Osteoblast (primary cell): ENCODE measurements around the gene ANKS6. TPM values are rescaled to one million over a fixed set of nuclear protein-coding genes. Genes with fewer than 3 reads are reported as not detected.

Experiments
- DNase-seq: peaks from one replicate; pipeline ENCODE4 v3.0.0; 2011; ENCODE audit warnings: low spot score, mixed read lengths; ENCODE audit not compliant: insufficient read length; ENCODE audit errors: missing footprints
- H2AFZ ChIP-seq: 2 replicates; pipeline ENCODE4 v1.6.0; 2011; ENCODE audit warnings: mild to moderate bottlenecking, low read length
- H3K27ac ChIP-seq: 2 replicates; pipeline ENCODE4 v1.5.1; 2011; ENCODE audit warnings: mild to moderate bottlenecking, low read depth, low read length, moderate library complexity
- H3K27me3 ChIP-seq: 2 replicates; pipeline ENCODE4 v1.6.0; 2012; ENCODE audit warnings: mild to moderate bottlenecking, control low read depth, inconsistent platforms, low read length, moderate library complexity; ENCODE audit not compliant: insufficient read depth
- H3K36me3 ChIP-seq: 2 replicates; pipeline ENCODE4 v1.5.1; 2011; ENCODE audit warnings: mild to moderate bottlenecking, low read length, control low read depth, moderate library complexity; ENCODE audit not compliant: insufficient read depth
- H3K4me1 ChIP-seq: 2 replicates; pipeline ENCODE4 v1.5.1; 2011; ENCODE audit warnings: mild to moderate bottlenecking, low read length, control low read depth, moderate library complexity; ENCODE audit not compliant: insufficient read depth
- H3K4me2 ChIP-seq: 2 replicates; pipeline ENCODE4 v1.6.0; 2011; ENCODE audit warnings: mild to moderate bottlenecking, low read length; ENCODE audit not compliant: insufficient read depth
- H3K4me3 ChIP-seq: fragments of 200-600 bp; sonication (generic); 3 replicates; pipeline ENCODE4 v1.5.1; 2012; ENCODE audit warnings: mild to moderate bottlenecking, low read length, inconsistent platforms; ENCODE audit not compliant: insufficient read depth
- H3K79me2 ChIP-seq: 2 replicates; pipeline ENCODE4 v1.6.0; 2012; ENCODE audit warnings: mild to moderate bottlenecking, low read length, control low read depth, inconsistent platforms; ENCODE audit not compliant: insufficient read depth
- H3K9me3 ChIP-seq: 2 replicates; pipeline ENCODE4 v1.5.1; 2011; ENCODE audit warnings: low read depth, low read length, control low read depth
- H4K20me1 ChIP-seq: 2 replicates; pipeline ENCODE4 v1.6.0; 2012; ENCODE audit warnings: mild to moderate bottlenecking, low read length, control low read depth; ENCODE audit not compliant: insufficient read depth
- CTCF ChIP-seq: IDR thresholded peaks from 2 replicates; pipeline ENCODE4 v1.5.1; 2011; ENCODE audit warnings: mild to moderate bottlenecking, low read depth, low read length, moderate library complexity; ENCODE audit errors: extremely low read depth
- total RNA-seq: library from RNA; depleted of rRNA; stranded (reverse); fragments of >200 nt; gene quantifications from 2 replicates; pipeline ENCODE4 v1.2.3, GENCODE V29; 2012

The ANKS6 gene
- total RNA-seq, 1 donor: 21.7 TPM

DNA sequence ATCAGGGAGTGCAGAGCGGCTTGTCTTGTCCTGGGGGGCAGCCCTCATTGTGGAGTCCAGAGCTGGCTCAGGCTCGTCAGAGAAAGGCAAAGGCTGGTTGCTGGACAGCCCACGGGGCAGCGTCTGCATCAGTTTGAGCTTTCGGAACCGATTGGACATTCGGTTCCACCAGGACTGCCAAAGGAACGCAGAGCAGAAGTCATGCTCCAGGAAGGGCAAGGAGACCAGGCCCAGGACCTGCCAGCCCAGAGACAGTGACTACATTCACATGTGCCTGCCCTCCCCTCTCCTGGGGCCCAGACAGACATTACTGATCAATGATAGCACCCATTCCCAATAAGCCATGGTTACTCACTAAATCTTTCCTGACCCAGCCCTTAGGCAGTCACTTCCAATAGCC, 18.1 kb downstream of the ANKS6 start:
- no peaks in the 10 kb centered on the region for H3K79me2 ChIP-seq
- no peak overlapping the region for H3K4me2 ChIP-seq
- no peaks in the 10 kb centered on the region for H3K4me1 ChIP-seq
- no peak overlapping the region for H3K4me3 ChIP-seq
- H3K27ac ChIP-seq: no peak overlapping the region
- H4K20me1 ChIP-seq: no peaks in the 10 kb centered on the region
- no peaks in the 10 kb centered on the region for H3K27me3 ChIP-seq
- peak; percentile 57 for DNase-seq
- H3K36me3 ChIP-seq: peaks cover 23% of the 10 kb centered on the region
- no peak for TF ChIP-seq CTCF
- no peak overlapping the region for H2AFZ ChIP-seq
- H3K9me3 ChIP-seq: no peaks in the 10 kb centered on the region

DNA sequence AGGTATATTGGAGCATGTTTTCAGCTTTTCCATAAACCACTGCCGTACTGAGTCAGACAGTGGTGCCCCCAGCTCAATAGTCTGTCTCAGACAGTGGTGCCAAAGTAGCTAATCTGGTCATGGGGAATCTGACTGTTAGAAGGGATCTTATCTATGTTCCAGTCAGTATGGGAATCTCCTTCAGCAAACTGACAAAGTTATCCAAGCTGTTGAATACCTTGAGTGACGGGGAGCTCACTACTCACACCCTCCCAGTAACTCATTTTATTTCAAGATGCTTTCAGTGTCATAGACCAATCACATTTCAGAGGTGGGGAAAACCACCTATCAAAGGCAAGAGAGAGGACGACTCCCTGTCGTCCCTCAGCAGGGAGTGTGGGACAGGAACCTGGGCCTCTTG, 18.7 kb downstream of the ANKS6 start:
- H3K27ac ChIP-seq: no peak overlapping the region

DNA sequence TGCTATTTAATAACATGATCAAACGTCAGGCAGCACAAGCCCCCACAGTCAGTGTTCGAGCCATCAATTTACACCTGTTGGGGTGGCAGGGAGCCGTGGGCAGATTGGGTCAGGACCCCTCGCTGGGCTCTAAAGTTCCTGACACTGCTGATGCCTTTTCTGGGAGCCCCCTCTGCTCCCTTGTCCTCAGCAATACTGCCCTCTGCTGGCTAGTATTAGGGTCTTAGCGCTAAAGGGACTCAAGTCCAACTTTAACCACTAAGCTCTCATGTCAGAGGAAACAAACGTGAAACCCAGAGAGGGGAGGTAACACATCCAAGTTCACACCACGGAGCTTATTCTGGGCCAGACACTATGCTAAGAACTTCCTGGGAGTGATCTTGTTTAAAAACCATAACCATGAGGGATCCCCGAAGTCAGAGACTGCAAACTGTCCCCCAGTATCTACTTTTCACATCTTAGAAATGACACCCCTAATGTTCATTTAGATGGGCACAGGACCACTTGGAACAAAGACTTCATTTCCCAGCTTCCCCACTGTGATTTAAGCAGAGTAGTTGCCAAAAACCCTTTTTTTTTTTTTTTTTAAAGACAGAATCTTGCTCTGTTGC, 20.4 kb downstream of the ANKS6 start:
- no peak overlapping the region for H3K27ac ChIP-seq
- H4K20me1 ChIP-seq: no peaks in the 10 kb centered on the region
- peak; percentile 93 for DNase-seq
- no peak overlapping the region for H2AFZ ChIP-seq
- TF ChIP-seq CTCF: peak; percentile 80
- peaks cover 26% of the 10 kb centered on the region for H3K36me3 ChIP-seq
- no peak overlapping the region for H3K4me3 ChIP-seq
- H3K9me3 ChIP-seq: no peaks in the 10 kb centered on the region
- H3K79me2 ChIP-seq: no peaks in the 10 kb centered on the region
- no peaks in the 10 kb centered on the region for H3K4me1 ChIP-seq
- H3K4me2 ChIP-seq: no peak overlapping the region
- H3K27me3 ChIP-seq: no peaks in the 10 kb centered on the region

More for the DNA sequence above, 18.7 kb downstream of the ANKS6 start:
- Histone ChIP-seq H2AFZ (no peak overlapping the region), H3K4me1 (no peaks in the 10 kb centered on the region), H3K4me2 (no peak overlapping the region), H3K79me2 (no peaks in the 10 kb centered on the region), H4K20me1 (no peaks in the 10 kb centered on the region), H3K36me3 (peaks cover 27% of the 10 kb centered on the region), H3K4me3 (no peak overlapping the region), H3K27me3 (no peaks in the 10 kb centered on the region), H3K9me3 (no peaks in the 10 kb centered on the region)
- DNase-seq: peak; percentile 68
- TF ChIP-seq CTCF: no peak

GRCh38 chr9:98774746-98775145, 21.6 kb downstream of the ANKS6 start:
- DNase-seq: peak; percentile 78
- Histone ChIP-seq H2AFZ (no peak overlapping the region), H3K4me3 (no peak overlapping the region), H3K36me3 (peaks cover 30% of the 10 kb centered on the region), H3K79me2 (no peaks in the 10 kb centered on the region), H3K27me3 (no peaks in the 10 kb centered on the region), H3K9me3 (no peaks in the 10 kb centered on the region), H4K20me1 (no peaks in the 10 kb centered on the region), H3K4me1 (no peaks in the 10 kb centered on the region), H3K4me2 (no peak overlapping the region), H3K27ac (no peak overlapping the region)
- TF ChIP-seq CTCF: peak; percentile 63
